ENCODE measurements around the gene CAMK1D. TPM values are rescaled to one million over a fixed set of nuclear protein-coding genes. Genes with fewer than 3 reads are reported as not detected.

CAMK1D gene
- total and polyA plus RNA-seq, 2 of the 8 experiments (the other 6 are each of a cell fraction or from before 2014, with no cell fraction given): 3.5 to 10.6 TPM

DNA sequence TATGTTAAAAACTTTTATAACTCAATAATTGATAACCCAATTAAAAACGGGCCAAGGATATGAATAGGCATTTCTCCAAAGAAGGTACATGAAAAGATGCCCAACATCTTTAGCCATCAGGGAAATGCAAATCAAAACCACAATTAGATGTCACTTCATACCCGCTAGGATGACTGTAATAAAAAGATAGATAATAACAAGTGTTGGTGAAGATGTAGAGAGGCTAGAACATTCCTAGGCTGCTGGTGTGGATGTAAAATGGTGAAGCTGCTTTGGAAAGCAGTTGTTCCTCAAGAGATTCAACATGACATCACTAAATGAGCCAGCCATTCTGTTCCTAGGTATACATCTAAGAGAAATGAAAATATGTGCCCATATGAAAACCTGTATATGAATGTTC lies 35.6 kb downstream of the CAMK1D start:
- Histone ChIP-seq H3K4me2 (ENCODE audit: insufficient read depth in 1 of 2, low read depth in 2 of 2, low read length in 2 of 2) (no peak overlapping the region), H3K23ac (ENCODE audit: insufficient read length) (no peak overlapping the region), H3K4me1 (replicated peaks in 1 of 4; ENCODE audit: control insufficient read depth in 3 of 4, insufficient read depth in 4 of 4, low read length in 3 of 4) (no peaks in the 10 kb centered on the region), H2BK12ac (ENCODE audit: low read depth, low read length) (no peak overlapping the region), H2AK5ac (ENCODE audit: low read depth, low read length) (no peak overlapping the region), H3K79me1 (ENCODE audit: low read depth, low read length) (no peaks in the 10 kb centered on the region), H3K27me3 (replicated peaks in 1 of 4; ENCODE audit: control insufficient read depth in 3 of 4, extremely low read depth in 1 of 4, insufficient read depth in 3 of 4, low read length in 3 of 4) (no peaks in the 10 kb centered on the region), H3K27ac (ENCODE audit: low read depth, low read length) (no peak overlapping the region), H4K8ac (ENCODE audit: extremely low read depth, insufficient read depth, low read length) (no peak overlapping the region), H2BK20ac (ENCODE audit: low read length) (no peak overlapping the region), H3K9me3 (ENCODE audit: insufficient read depth in 2 of 2, low read depth in 1 of 2, low read length in 1 of 2) (no peaks in the 10 kb centered on the region), H2BK15ac (ENCODE audit: low read length) (no peak overlapping the region), H4K91ac (replicated peaks; ENCODE audit: insufficient read length, low read length) (no peak overlapping the region), H2BK120ac (replicated peaks; ENCODE audit: low read depth, low read length) (no peak overlapping the region), H4K5ac (ENCODE audit: insufficient read length, low read depth, low read length) (no peak overlapping the region), H3K18ac (ENCODE audit: extremely low read depth, low read length) (no peak overlapping the region), H3K56ac (replicated peaks; ENCODE audit: insufficient read length, low read depth, low read length) (no peak overlapping the region), H3K79me2 (ENCODE audit: control insufficient read depth in 1 of 2, insufficient read depth in 2 of 2, low read length in 2 of 2) (no peaks in the 10 kb centered on the region), H3K4ac (replicated peaks; ENCODE audit: insufficient read length, low read depth, low read length) (no peak overlapping the region), H3K14ac (ENCODE audit: insufficient read length) (no peak overlapping the region), H3K36me3 (ENCODE audit: control insufficient read depth in 2 of 4, insufficient read depth in 4 of 4, low read length in 3 of 4) (no peaks in the 10 kb centered on the region; a peak in 1 of 8 replicates), H3K4me3 (ENCODE audit: extremely low read depth in 1 of 4, insufficient read depth in 2 of 4, low read depth in 3 of 4, low read length in 4 of 4) (no peak overlapping the region), H3K9ac (replicated peaks in 1 of 4; ENCODE audit: extremely low read depth in 1 of 4, low read depth in 3 of 4, low read length in 3 of 4) (no peak overlapping the region), H2AFZ (ENCODE audit: low read length) (no peak overlapping the region), H2BK5ac (ENCODE audit: low read depth, low read length) (no peak overlapping the region), H4K20me1 (replicated peaks in 1 of 2; ENCODE audit: control insufficient read depth in 1 of 2, insufficient read depth in 2 of 2, low read length in 2 of 2) (no peaks in the 10 kb centered on the region), H3K23me2 (ENCODE audit: low read depth, low read length) (no peaks in the 10 kb centered on the region)
- DNase-seq (ENCODE audit: low read depth in 1 of 2, low spot score in 2 of 2) (no peak), FAIRE-seq (no peak)
- ChIA-PET POLR2A (ENCODE audit: partially characterized antibody) (no interaction called here), CTCF (ENCODE audit: partially characterized antibody) (no interaction called here)
- WGBS, 2 experiments (ENCODE audit: extremely low coverage in 1 of 2, insufficient coverage in 1 of 2, insufficient read length in 1 of 2, insufficient replicate concordance in 2 of 2, low coverage in 1 of 2, low lambda C conversion rate in 2 of 2, missing lambda C conversion rate in 1 of 2): 91% methylated on average over 2 of the region's 2 CpGs; no CpG with 5 or more reads in 1 of the 2 experiments
- no peak for TF ChIP-seq RBBP5 (IDR thresholded peaks at IDR 0.05; ENCODE audit: borderline replicate concordance, low read depth, low read length)
- TF ChIP-seq BRCA1 (IDR thresholded peaks at IDR 0.05; ENCODE audit: low read depth, low read length): no peak
- TF ChIP-seq MAFK (IDR thresholded peaks at IDR 0.05; ENCODE audit: low read depth, low read length): no peak
- TF ChIP-seq SIX5 (IDR thresholded peaks at IDR 0.05; ENCODE audit: low read depth, low read length): no peak

Data from H1 (cell line).